Astrocyte of the spinal cord (primary cell): ENCODE data around the gene SV2C.

ENCODE experiments used
- DNase-seq: peaks from one replicate; pipeline ENCODE4 v3.0.0; 2011; ENCODE audit warnings: low read depth, low spot score
- H3K4me3 ChIP-seq: 2 replicates; pipeline ENCODE4 v1.5.1; 2011; ENCODE audit warnings: low read depth, mild to moderate bottlenecking, low read length, moderate library complexity
- in situ Hi-C: cut with HindIII; loops from 2 replicates; pipeline ENCODE4 v1.10.0; 2017; ENCODE audit warnings: low sequenced_read_pairs
- TF ChIP-seq, protein P1 (sequence below): IDR thresholded peaks from 2 replicates; pipeline ENCODE4 v1.5.1; 2012; ENCODE audit warnings: low read depth, mild to moderate bottlenecking, low read length, inconsistent platforms

Gene SV2C

GRCh38 chr5:76351577-76351976, 268.4 kb downstream of the SV2C start:
- in situ Hi-C loops, result no loop called here
- TF ChIP-seq, protein P1, sequence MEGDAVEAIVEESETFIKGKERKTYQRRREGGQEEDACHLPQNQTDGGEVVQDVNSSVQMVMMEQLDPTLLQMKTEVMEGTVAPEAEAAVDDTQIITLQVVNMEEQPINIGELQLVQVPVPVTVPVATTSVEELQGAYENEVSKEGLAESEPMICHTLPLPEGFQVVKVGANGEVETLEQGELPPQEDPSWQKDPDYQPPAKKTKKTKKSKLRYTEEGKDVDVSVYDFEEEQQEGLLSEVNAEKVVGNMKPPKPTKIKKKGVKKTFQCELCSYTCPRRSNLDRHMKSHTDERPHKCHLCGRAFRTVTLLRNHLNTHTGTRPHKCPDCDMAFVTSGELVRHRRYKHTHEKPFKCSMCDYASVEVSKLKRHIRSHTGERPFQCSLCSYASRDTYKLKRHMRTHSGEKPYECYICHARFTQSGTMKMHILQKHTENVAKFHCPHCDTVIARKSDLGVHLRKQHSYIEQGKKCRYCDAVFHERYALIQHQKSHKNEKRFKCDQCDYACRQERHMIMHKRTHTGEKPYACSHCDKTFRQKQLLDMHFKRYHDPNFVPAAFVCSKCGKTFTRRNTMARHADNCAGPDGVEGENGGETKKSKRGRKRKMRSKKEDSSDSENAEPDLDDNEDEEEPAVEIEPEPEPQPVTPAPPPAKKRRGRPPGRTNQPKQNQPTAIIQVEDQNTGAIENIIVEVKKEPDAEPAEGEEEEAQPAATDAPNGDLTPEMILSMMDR, result no peak
- H3K4me3 ChIP-seq, result no peak overlapping the region
- DNase-seq, result no peak

GRCh38 chr5:76356887-76357286, 273.7 kb downstream of the SV2C start:
- no peak overlapping the region for H3K4me3 ChIP-seq
- in situ Hi-C loops, result no loop called here
- no peak for DNase-seq
- TF ChIP-seq, protein P1, result no peak

DNA sequence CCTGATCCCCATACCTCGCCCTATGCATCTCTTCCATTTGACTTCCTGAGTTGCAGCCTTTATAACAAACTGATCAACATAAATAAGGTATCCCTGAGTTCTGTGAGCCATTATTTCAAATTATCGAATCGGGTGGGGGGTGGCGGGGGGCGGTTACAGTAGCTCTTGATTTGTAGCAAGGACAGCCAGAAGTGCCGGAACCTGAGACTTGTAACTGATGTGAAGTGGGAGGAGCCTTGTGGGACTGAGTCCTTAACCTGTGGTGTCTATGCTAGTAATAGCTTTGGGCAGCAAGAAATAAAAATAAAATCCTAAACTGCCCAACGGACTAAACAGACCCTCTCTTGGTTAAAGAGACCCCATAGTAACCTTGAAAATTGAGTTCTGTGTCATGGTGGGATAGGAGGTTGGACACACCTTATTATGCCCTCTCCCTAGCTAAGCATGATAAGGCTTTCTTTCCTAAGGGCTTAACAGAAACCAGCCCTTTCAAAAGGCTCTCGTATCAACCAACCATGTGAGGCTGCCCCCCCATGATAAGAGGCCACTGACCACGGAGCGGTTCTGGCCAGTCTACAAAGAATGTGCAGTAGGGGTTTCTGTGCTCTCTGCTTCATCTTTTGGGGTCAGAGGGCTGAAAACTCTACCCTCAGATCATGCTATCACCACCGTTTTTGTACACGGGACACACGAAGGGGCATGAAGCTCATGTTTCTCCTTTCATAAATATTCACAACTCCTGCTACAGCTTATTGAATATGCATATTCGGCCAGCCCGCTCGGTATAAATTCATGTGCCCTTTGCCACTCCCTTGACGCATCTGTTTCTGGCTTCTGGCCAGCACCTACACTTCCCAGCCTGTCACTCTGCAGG, 280.4 kb downstream of the SV2C start:
- H3K4me3 ChIP-seq, result no peak overlapping the region
- no peak for DNase-seq
- TF ChIP-seq, protein P1, result no peak
- in situ Hi-C loops, result no loop called here

- no peak for DNase-seq
- in situ Hi-C loops, result no loop called here
- H3K4me3 ChIP-seq, result no peak overlapping the region
- TF ChIP-seq, protein P1, result no peak
Measured at GRCh38 chr5:76364226-76364589, 281.0 kb downstream of the SV2C start.

- DNase-seq, result no peak
- TF ChIP-seq, protein P1, result no peak
- no peak overlapping the region for H3K4me3 ChIP-seq
- in situ Hi-C loops, result no loop called here
Measured at GRCh38 chr5:76365561-76365960, 282.4 kb downstream of the SV2C start.

DNA sequence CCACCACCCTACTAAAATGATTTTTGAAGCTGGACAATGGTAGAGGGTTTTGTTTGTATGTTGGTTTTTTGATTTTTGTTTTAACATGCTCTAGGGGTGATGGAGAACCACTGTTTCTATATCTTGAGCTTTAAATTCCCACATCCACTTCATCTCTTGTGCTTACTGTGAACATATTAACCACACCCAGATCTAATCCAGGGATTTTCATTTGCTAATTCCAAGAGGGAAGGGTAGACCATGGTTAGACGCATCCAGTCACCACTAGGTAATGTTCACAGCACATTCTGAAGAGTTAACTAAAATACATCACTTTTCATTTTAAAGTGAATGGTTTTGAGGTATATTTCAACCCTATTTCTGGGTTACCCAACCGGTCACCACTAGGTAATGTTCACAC, 283.4 kb downstream of the SV2C start:
- no peak overlapping the region for H3K4me3 ChIP-seq
- in situ Hi-C loops, result no loop called here
- TF ChIP-seq, protein P1, result no peak
- DNase-seq, result no peak
